Right cardiac atrium (tissue), 5 donors: ENCODE results near the gene HOXB1. TPM values are rescaled to one million over a fixed set of nuclear protein-coding genes. Genes with fewer than 3 reads are reported as not detected.
"Not testable (repeated sequence)": the region's sequence is repeated elsewhere in the genome, so short reads cannot be mapped to it uniquely, and the experiment has no call there.

ENCODE experiments used
- ATAC-seq, 2 donors: fragments of 200-7000 bp; cut with Tn5 transposase; one replicate each; pipeline versions ENCODE4 v1.8.0 to v1.9.1; 2020; ENCODE audit warnings: moderate library complexity in 2 of 2, mild to moderate bottlenecking in 1 of 2
- DNase-seq, 3 donors: peaks; one replicate each; pipeline ENCODE4 v3.0.0-alpha.2; 2020
- H3K27ac ChIP-seq: one replicate; pipeline ENCODE4 v1.5.1; 2013; ENCODE audit warnings: mild to moderate bottlenecking, low read length, control low read depth, moderate library complexity
- H3K27me3 ChIP-seq: one replicate; pipeline ENCODE4 v1.6.1; 2013; ENCODE audit not compliant: control insufficient read depth, insufficient read depth
- H3K4me1 ChIP-seq: one replicate; pipeline ENCODE4 v1.6.1; 2013; ENCODE audit warnings: low read length; ENCODE audit not compliant: control insufficient read depth, insufficient read depth
- H3K4me3 ChIP-seq: one replicate; pipeline ENCODE4 v1.5.1; 2013; ENCODE audit warnings: low read length, control low read depth
- H3K9me3 ChIP-seq: one replicate; pipeline ENCODE4 v1.6.1; 2013; ENCODE audit warnings: low read length; ENCODE audit not compliant: control insufficient read depth
- WGBS: extraction: QIAGEN DNeasy Blood & Tissue Kit; methylation state at CpG from one replicate; pipeline ENCODE4 v1.1.7; 2013; 5-methylcytosine and 5-hydroxymethylcytosine counted together
- intact Hi-C, 4 donors: fragments of 100-400 bp; cut with DNase I; formaldehyde crosslinking; loops; one replicate each; pipeline versions ENCODE4 v1.11.0 to v1.14.0; 2022 to 2023
- polyA plus RNA-seq: library from polyadenylated mRNA; stranded (reverse); fragments of 200-250 nt; gene quantifications from one replicate; pipeline ENCODE4 v1.2.3, GENCODE V29; 2013
- total RNA-seq, 4 donors: library from RNA; stranded (reverse); fragmentation: NEBNext Ultra II Directional; extraction: Animal tissue kit (Norgen Biotek cat#: 25700); gene quantifications; one replicate each; pipeline ENCODE4 v1.2.1, GENCODE V29; 2021
- donor health status: healthy with polysubstance abuse.
- donor health status: DM: no; HTN: yes; CAD: no.
- donor health status: DM: no; HTN: no; CAD: no.
- donor health status: DM: no; HTN: yes; CAD: no; lungs with severe emphysema.
- donor health status: DM: yes; HTN: yes; CAD: no.

HOXB1 gene
- total and polyA plus RNA-seq, 5 donors = not detected

GRCh38 chr17:48510381-48510760 is 20.4 kb downstream of the HOXB1 start:
- H3K27me3 ChIP-seq = peaks cover 2% of the 10 kb centered on the region
- DNase-seq (no peak), ATAC-seq (no peak)
- WGBS = 91% methylated on average over 2 of the region's 2 CpGs
- H3K4me1 ChIP-seq = no peaks in the 10 kb centered on the region
- no peak overlapping the region for H3K4me3 ChIP-seq
- intact Hi-C loops = no loop called here
- H3K9me3 ChIP-seq = no peaks in the 10 kb centered on the region
- H3K27ac ChIP-seq = no peak overlapping the region

GRCh38 chr17:48509708-48510107 is 21.1 kb downstream of the HOXB1 start:
- intact Hi-C loops, DNase-seq, ATAC-seq, H3K4me3 ChIP-seq, H3K9me3 ChIP-seq, H3K4me1 ChIP-seq, H3K27ac ChIP-seq, H3K27me3 ChIP-seq: not testable (repeated sequence)
- WGBS = 97% methylated on average over 7 of the region's 7 CpGs

- no peak overlapping the region for H3K27ac ChIP-seq
- H3K27me3 ChIP-seq = peaks cover 5% of the 10 kb centered on the region
- no peak for ATAC-seq
- H3K9me3 ChIP-seq = no peaks in the 10 kb centered on the region
- H3K4me1 ChIP-seq = no peaks in the 10 kb centered on the region
- 77% methylated on average over 5 of the region's 5 CpGs for WGBS
- no peak for DNase-seq
- intact Hi-C loops = no loop called here
- H3K4me3 ChIP-seq = no peak overlapping the region
Observed at GRCh38 chr17:48506246-48506645, 24.6 kb downstream of the HOXB1 start.

GRCh38 chr17:48505788-48506187 is 25.0 kb downstream of the HOXB1 start:
- Histone ChIP-seq H3K4me3 (no peak overlapping the region), H3K4me1 (no peaks in the 10 kb centered on the region), H3K27ac (no peak overlapping the region), H3K27me3 (peaks cover 4% of the 10 kb centered on the region), H3K9me3 (no peaks in the 10 kb centered on the region)
- DNase-seq (no peak), ATAC-seq (peak in 1 of 2 donors; percentile 46)
- WGBS = 54% methylated on average over 1 of the region's 1 CpG
- intact Hi-C loops = no loop called here

GRCh38 chr17:48504953-48505352 is 25.9 kb downstream of the HOXB1 start:
- Histone ChIP-seq H3K9me3 (no peaks in the 10 kb centered on the region), H3K27ac (no peak overlapping the region), H3K4me1 (no peaks in the 10 kb centered on the region), H3K27me3 (peaks cover 4% of the 10 kb centered on the region), H3K4me3 (no peak overlapping the region)
- ATAC-seq = no peak
- intact Hi-C loops = no loop called here
- WGBS = 89% methylated on average over 2 of the region's 2 CpGs
- no peak for DNase-seq

GRCh38 chr17:48503747-48504146 is 27.1 kb downstream of the HOXB1 start:
- no peaks in the 10 kb centered on the region for H3K9me3 ChIP-seq
- 59% methylated on average over 5 of the region's 5 CpGs for WGBS
- H3K27ac ChIP-seq = no peak overlapping the region
- H3K4me1 ChIP-seq = no peaks in the 10 kb centered on the region
- H3K4me3 ChIP-seq = no peak overlapping the region
- ATAC-seq (no peak), DNase-seq (no peak)
- peaks cover 4% of the 10 kb centered on the region for H3K27me3 ChIP-seq
- intact Hi-C loops = no loop called here

- Histone ChIP-seq H3K4me3 (no peak overlapping the region), H3K4me1 (no peaks in the 10 kb centered on the region), H3K9me3 (no peaks in the 10 kb centered on the region), H3K27me3 (peaks cover 4% of the 10 kb centered on the region), H3K27ac (no peak overlapping the region)
- ATAC-seq (no peak), DNase-seq (no peak)
- 78% methylated on average over 4 of the region's 4 CpGs for WGBS
- intact Hi-C loops = no loop called here
Observed at GRCh38 chr17:48502901-48503300, 27.9 kb downstream of the HOXB1 start.

GRCh38 chr17:48502312-48502711 is 28.5 kb downstream of the HOXB1 start:
- Histone ChIP-seq H3K27me3 (peaks cover 4% of the 10 kb centered on the region), H3K9me3 (no peaks in the 10 kb centered on the region)
- intact Hi-C loops = no loop called here

GRCh38 chr17:48500435-48501426 is 30.1 kb downstream of the HOXB1 start:
- intact Hi-C loops = no loop called here
- H3K4me3 ChIP-seq = no peak overlapping the region
- WGBS = 44% methylated on average over 12 of the region's 12 CpGs
- no peaks in the 10 kb centered on the region for H3K4me1 ChIP-seq
- H3K27me3 ChIP-seq = peaks cover 4% of the 10 kb centered on the region
- ATAC-seq (no peak), DNase-seq (peak in 2 of 3 donors; percentile 20 to 32)
- no peak overlapping the region for H3K27ac ChIP-seq
- H3K9me3 ChIP-seq = no peaks in the 10 kb centered on the region

More at GRCh38 chr17:48502312-48502711, 28.5 kb downstream of the HOXB1 start:
- Histone ChIP-seq H3K4me3 (no peak overlapping the region), H3K4me1 (no peaks in the 10 kb centered on the region), H3K27ac (no peak overlapping the region)
- WGBS = 77% methylated on average over 2 of the region's 2 CpGs
- DNase-seq (no peak), ATAC-seq (no peak)

GRCh38 chr17:48499735-48500434 is 30.9 kb downstream of the HOXB1 start:
- no peak for ATAC-seq
- Histone ChIP-seq H3K4me3 (no peak overlapping the region), H3K4me1 (no peaks in the 10 kb centered on the region), H3K27ac (no peak overlapping the region), H3K9me3 (no peaks in the 10 kb centered on the region), H3K27me3 (peaks cover 4% of the 10 kb centered on the region)
- intact Hi-C loops = no loop called here
- WGBS = 91% methylated on average over 5 of the region's 5 CpGs
- DNase-seq = no peak

- ATAC-seq (no peak), DNase-seq (no peak)
- intact Hi-C loops = no loop called here
- H3K27me3 ChIP-seq = peaks cover 4% of the 10 kb centered on the region
- no peak overlapping the region for H3K4me3 ChIP-seq
- no peaks in the 10 kb centered on the region for H3K9me3 ChIP-seq
- H3K27ac ChIP-seq = no peak overlapping the region
- 98% methylated on average over 3 of the region's 3 CpGs for WGBS
- no peaks in the 10 kb centered on the region for H3K4me1 ChIP-seq
Observed at GRCh38 chr17:48499248-48499647, 31.6 kb downstream of the HOXB1 start.
